ENCODE results near the gene IQGAP2.

Gene IQGAP2

GRCh38 chr5:76493190-76493837, 90.2 kb downstream of the IQGAP2 start:
- H3K36me3 ChIP-seq (ENCODE audit: control insufficient read depth, insufficient read depth, low read length), result no peaks in the 10 kb centered on the region

GRCh38 chr5:76494201-76494600, 91.1 kb downstream of the IQGAP2 start:
- no peaks in the 10 kb centered on the region for H3K36me3 ChIP-seq (ENCODE audit: control insufficient read depth, insufficient read depth, low read length)
- H3K27ac ChIP-seq (ENCODE audit: low read depth, low read length), result no peak overlapping the region
- no peaks in the 10 kb centered on the region for H3K4me1 ChIP-seq (ENCODE audit: control insufficient read depth, insufficient read depth, low read length)
- no peaks in the 10 kb centered on the region for H3K27me3 ChIP-seq (ENCODE audit: control insufficient read depth, insufficient read depth, low read length)
- H3K4me3 ChIP-seq (ENCODE audit: low read length), result no peak overlapping the region
- no peak overlapping the region for H3K9ac ChIP-seq (ENCODE audit: low read length)

More at GRCh38 chr5:76493190-76493837, 90.2 kb downstream of the IQGAP2 start:
- Histone ChIP-seq H3K9ac (ENCODE audit: low read length) (no peak overlapping the region), H3K27me3 (ENCODE audit: control insufficient read depth, insufficient read depth, low read length) (no peaks in the 10 kb centered on the region), H3K4me3 (ENCODE audit: low read length) (no peak overlapping the region), H3K27ac (ENCODE audit: low read depth, low read length) (no peak overlapping the region), H3K4me1 (ENCODE audit: control insufficient read depth, insufficient read depth, low read length) (no peaks in the 10 kb centered on the region)

GRCh38 chr5:76495870-76496269, 92.8 kb downstream of the IQGAP2 start:
- H3K27me3 ChIP-seq (ENCODE audit: control insufficient read depth, insufficient read depth, low read length), result no peaks in the 10 kb centered on the region
- H3K36me3 ChIP-seq (ENCODE audit: control insufficient read depth, insufficient read depth, low read length), result no peaks in the 10 kb centered on the region
- H3K27ac ChIP-seq (ENCODE audit: low read depth, low read length), result no peak overlapping the region
- no peak overlapping the region for H3K4me3 ChIP-seq (ENCODE audit: low read length)
- H3K4me1 ChIP-seq (ENCODE audit: control insufficient read depth, insufficient read depth, low read length), result no peaks in the 10 kb centered on the region
- H3K9ac ChIP-seq (ENCODE audit: low read length), result no peak overlapping the region

DNA sequence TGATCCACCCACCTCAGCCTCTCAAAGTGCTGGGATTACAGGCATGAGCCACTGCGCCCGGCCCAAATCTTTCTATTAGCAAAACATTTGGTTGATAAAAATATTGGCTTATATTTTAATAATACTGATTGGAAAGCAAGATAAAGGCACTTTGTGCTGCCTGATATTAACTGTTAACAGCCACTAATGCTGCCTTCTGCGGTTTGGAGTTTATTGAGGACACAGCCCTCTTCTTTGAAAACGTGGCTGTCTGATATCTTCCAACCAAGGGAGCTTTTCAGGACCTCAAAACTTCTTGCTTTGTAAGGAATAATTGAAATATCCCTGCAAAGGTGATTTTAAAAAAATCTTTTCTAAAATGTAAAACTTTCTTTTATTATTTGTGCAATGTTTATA, 94.0 kb downstream of the IQGAP2 start:
- no peaks in the 10 kb centered on the region for H3K27me3 ChIP-seq (ENCODE audit: control insufficient read depth, insufficient read depth, low read length)
- no peaks in the 10 kb centered on the region for H3K4me1 ChIP-seq (ENCODE audit: control insufficient read depth, insufficient read depth, low read length)
- H3K36me3 ChIP-seq (ENCODE audit: control insufficient read depth, insufficient read depth, low read length), result no peaks in the 10 kb centered on the region
- no peak overlapping the region for H3K4me3 ChIP-seq (ENCODE audit: low read length)
- no peak overlapping the region for H3K27ac ChIP-seq (ENCODE audit: low read depth, low read length)
- no peak overlapping the region for H3K9ac ChIP-seq (ENCODE audit: low read length)

DNA sequence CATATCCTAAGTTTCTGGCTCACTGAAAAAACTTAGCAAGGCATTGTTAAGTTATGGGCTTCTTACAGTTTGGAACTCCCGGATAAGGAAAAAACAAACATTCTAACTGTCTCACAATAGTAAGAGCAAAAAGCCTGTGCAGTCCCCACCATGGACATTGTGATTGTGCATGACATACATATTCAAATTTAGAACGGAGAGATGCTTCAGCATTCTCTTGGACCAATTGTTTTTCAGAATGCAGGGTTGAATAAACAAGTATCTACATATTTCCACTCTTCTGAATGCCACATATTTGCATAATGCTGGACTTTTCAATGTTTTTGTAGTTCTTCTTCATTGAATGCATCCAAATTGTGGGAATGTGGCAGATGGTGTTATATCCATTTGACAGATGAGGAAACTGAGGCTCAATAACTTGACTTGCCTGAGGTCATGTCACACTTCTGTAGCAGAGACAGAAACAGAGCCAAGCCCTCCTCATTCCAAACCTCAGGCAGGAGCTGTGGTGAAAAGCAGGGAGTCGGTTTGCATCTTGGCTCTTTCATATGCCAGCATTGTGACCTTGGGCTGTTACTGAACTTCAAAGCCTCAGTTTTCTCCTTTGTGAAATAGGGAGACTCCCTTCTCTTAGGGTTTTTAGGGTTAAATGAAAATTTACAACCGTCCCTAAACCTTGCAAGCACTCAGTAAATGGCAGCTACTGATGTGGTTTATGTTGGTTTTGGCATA, 95.1 kb downstream of the IQGAP2 start:
- Histone ChIP-seq H3K36me3 (ENCODE audit: control insufficient read depth, insufficient read depth, low read length) (no peaks in the 10 kb centered on the region), H3K4me3 (ENCODE audit: low read length) (no peak overlapping the region), H3K4me1 (ENCODE audit: control insufficient read depth, insufficient read depth, low read length) (no peaks in the 10 kb centered on the region), H3K9ac (ENCODE audit: low read length) (no peak overlapping the region), H3K27ac (ENCODE audit: low read depth, low read length) (no peak overlapping the region), H3K27me3 (ENCODE audit: control insufficient read depth, insufficient read depth, low read length) (no peaks in the 10 kb centered on the region)

- Histone ChIP-seq H3K4me1 (ENCODE audit: control insufficient read depth, insufficient read depth, low read length) (no peaks in the 10 kb centered on the region), H3K9ac (ENCODE audit: low read length) (no peak overlapping the region), H3K36me3 (ENCODE audit: control insufficient read depth, insufficient read depth, low read length) (no peaks in the 10 kb centered on the region), H3K27me3 (ENCODE audit: control insufficient read depth, insufficient read depth, low read length) (no peaks in the 10 kb centered on the region), H3K4me3 (ENCODE audit: low read length) (no peak overlapping the region), H3K27ac (ENCODE audit: low read depth, low read length) (no peak overlapping the region)
Measured at GRCh38 chr5:76499507-76500161, 96.5 kb downstream of the IQGAP2 start.

DNA sequence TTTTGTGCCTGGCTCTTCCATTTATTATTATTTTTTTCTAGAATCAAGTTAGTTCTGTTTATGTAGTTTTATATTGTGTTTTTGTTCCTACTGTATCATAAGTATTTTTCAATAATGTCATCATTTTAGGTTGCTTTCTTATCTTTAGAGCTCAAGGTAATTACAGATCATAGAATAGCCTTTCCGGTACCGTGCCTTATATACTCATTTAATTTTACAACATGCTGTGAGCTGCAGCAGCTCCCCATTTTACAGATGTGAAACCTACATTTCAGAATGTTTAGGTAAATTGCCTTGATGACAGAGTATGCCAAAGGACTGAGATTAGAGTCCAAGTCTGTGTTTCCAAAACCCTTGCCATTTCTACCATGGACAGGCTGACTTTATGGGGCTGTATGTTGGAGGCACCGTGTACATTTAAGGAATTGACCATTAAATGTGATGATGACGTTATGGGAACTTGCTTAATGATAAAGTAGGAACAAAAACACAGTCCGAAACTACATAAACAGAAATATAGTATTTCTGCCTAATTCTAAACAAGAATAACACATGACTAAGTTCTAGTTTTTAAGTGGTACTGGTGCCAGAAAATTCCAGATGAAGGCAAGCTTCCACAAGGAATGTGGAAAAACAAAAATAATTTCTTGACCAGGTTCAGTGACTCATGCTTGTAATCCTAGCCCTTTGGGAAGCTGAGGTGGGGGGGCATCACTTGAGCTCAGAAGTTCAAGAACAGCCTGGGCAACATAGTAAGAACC, 97.7 kb downstream of the IQGAP2 start:
- Histone ChIP-seq H3K9ac (ENCODE audit: low read length) (no peak overlapping the region), H3K27ac (ENCODE audit: low read depth, low read length) (no peak overlapping the region), H3K4me1 (ENCODE audit: control insufficient read depth, insufficient read depth, low read length) (no peaks in the 10 kb centered on the region), H3K36me3 (ENCODE audit: control insufficient read depth, insufficient read depth, low read length) (no peaks in the 10 kb centered on the region), H3K27me3 (ENCODE audit: control insufficient read depth, insufficient read depth, low read length) (no peaks in the 10 kb centered on the region), H3K4me3 (ENCODE audit: low read length) (no peak overlapping the region)

DNA sequence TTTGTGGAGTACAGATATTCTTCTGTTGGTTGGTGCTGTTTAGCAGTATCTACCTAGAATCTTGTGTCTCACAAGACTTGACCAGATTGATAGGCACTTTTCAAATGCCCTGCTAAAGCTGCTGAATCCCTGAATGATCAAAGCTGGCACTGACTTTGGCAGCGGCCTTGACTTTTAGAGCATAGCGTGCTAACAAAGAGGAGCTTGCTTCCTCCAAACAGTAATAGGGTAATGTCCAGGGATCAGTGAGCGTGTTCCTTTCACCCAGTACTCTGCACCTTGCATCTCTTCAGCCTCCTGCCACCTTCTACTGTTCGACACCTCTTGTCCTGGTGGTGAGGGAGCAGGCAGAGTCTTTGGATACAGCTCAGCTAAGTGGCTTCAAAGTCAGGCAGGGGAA, 100.8 kb downstream of the IQGAP2 start:
- Histone ChIP-seq H3K4me1 (ENCODE audit: control insufficient read depth, insufficient read depth, low read length) (no peaks in the 10 kb centered on the region), H3K27ac (ENCODE audit: low read depth, low read length) (no peak overlapping the region), H3K27me3 (ENCODE audit: control insufficient read depth, insufficient read depth, low read length) (no peaks in the 10 kb centered on the region), H3K4me3 (ENCODE audit: low read length) (no peak overlapping the region), H3K9ac (ENCODE audit: low read length) (no peak overlapping the region), H3K36me3 (ENCODE audit: control insufficient read depth, insufficient read depth, low read length) (no peaks in the 10 kb centered on the region)

GRCh38 chr5:76504901-76505564, 101.9 kb downstream of the IQGAP2 start:
- H3K36me3 ChIP-seq (ENCODE audit: control insufficient read depth, insufficient read depth, low read length), result no peaks in the 10 kb centered on the region
- H3K9ac ChIP-seq (ENCODE audit: low read length), result no peak overlapping the region
- no peak overlapping the region for H3K27ac ChIP-seq (ENCODE audit: low read depth, low read length)
- no peaks in the 10 kb centered on the region for H3K4me1 ChIP-seq (ENCODE audit: control insufficient read depth, insufficient read depth, low read length)
- no peaks in the 10 kb centered on the region for H3K27me3 ChIP-seq (ENCODE audit: control insufficient read depth, insufficient read depth, low read length)
- no peak overlapping the region for H3K4me3 ChIP-seq (ENCODE audit: low read length)

DNA sequence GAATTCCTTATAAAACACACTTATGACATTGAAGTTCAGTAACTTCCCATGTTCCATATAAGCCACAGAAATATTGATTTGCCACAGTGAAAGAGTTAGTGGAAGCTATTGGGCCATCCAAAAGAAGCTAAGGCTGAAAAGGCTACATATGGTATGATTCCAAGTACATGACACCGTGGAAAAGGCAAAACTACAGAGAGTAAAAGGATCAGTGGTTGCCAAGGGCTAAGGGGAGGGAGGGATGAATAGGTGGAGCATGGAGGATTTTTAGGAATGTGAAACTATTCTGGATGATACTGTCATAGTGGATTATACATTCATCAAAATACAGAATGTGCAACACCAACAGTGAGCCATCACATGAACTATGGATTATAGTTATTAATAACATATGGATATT, 110.4 kb downstream of the IQGAP2 start:
- H3K36me3 ChIP-seq (ENCODE audit: control insufficient read depth, insufficient read depth, low read length), result no peaks in the 10 kb centered on the region
- H3K4me3 ChIP-seq (ENCODE audit: low read length), result no peak overlapping the region
- no peak overlapping the region for H3K9ac ChIP-seq (ENCODE audit: low read length)
- no peaks in the 10 kb centered on the region for H3K4me1 ChIP-seq (ENCODE audit: control insufficient read depth, insufficient read depth, low read length)
- H3K27me3 ChIP-seq (ENCODE audit: control insufficient read depth, insufficient read depth, low read length), result no peaks in the 10 kb centered on the region
- H3K27ac ChIP-seq (ENCODE audit: low read depth, low read length), result no peak overlapping the region

- Histone ChIP-seq H3K4me1 (ENCODE audit: control insufficient read depth, insufficient read depth, low read length) (no peaks in the 10 kb centered on the region), H3K27me3 (ENCODE audit: control insufficient read depth, insufficient read depth, low read length) (no peaks in the 10 kb centered on the region), H3K36me3 (ENCODE audit: control insufficient read depth, insufficient read depth, low read length) (no peaks in the 10 kb centered on the region), H3K4me3 (ENCODE audit: low read length) (no peak overlapping the region), H3K27ac (ENCODE audit: low read depth, low read length) (no peak overlapping the region), H3K9ac (ENCODE audit: low read length) (no peak overlapping the region)
Measured at GRCh38 chr5:76514292-76514691, 111.2 kb downstream of the IQGAP2 start.

- H3K27ac ChIP-seq (ENCODE audit: low read depth, low read length), result no peak overlapping the region
- H3K27me3 ChIP-seq (ENCODE audit: control insufficient read depth, insufficient read depth, low read length), result no peaks in the 10 kb centered on the region
- H3K36me3 ChIP-seq (ENCODE audit: control insufficient read depth, insufficient read depth, low read length), result no peaks in the 10 kb centered on the region
- H3K9ac ChIP-seq (ENCODE audit: low read length), result no peak overlapping the region
- H3K4me1 ChIP-seq (ENCODE audit: control insufficient read depth, insufficient read depth, low read length), result no peaks in the 10 kb centered on the region
- H3K4me3 ChIP-seq (ENCODE audit: low read length), result no peak overlapping the region
Measured at GRCh38 chr5:76514713-76515112, 111.6 kb downstream of the IQGAP2 start.
